ENCODE measurements around the gene NFE2L2. TPM values are rescaled to one million over a fixed set of nuclear protein-coding genes. Genes with fewer than 3 reads are reported as not detected.

The NFE2L2 gene
- total and polyA plus RNA-seq, 5 donors from 2014 or later = 44.5 to 121 (median 60.4) TPM

DNA sequence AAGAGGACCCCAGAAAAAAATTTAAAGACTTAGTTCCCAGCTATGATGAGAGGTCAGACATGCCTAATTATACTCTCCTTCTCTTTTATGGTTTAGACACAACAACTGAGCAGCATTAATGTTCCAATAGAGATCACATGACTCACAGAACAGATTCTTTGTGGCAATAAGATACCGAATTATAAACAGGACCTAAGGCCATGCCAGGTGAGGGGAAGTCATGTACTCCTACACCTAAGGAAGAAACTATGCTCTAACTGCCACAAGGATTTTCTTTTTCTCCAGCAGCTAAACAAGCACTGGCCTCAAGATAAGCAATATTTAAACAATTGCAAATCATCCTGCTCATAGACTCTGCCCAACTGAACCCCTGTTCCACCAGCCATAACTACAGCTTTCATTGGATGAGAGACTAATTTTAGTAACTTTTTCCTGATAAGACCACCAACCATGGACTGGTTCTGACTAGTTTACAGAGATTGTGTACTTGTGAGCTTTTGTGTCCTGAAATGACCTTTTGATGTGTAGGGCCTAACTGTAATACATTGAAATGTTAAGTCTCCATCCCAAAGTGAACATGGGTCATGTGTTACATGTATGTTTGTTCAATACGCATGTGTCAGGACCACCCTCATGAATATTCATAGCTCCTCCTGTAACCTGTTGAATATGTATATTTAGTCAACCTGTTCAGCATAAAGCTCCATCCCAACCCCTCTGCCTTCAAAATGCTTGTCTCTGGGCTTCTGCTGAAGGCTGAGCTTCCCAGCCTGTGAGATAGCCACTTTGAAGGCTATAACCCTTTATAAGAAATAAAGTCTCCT, 21.6 kb upstream of the NFE2L2 start:
- no peak for ATAC-seq (ENCODE audit: low read depth in 2 of 2)
- peak overlapping the region in 1 of 3 donors; percentile 32 for H3K27ac Mint-ChIP-seq
- peaks cover 8% of the 10 kb centered on the region for H3K36me3 Mint-ChIP-seq
- no peak overlapping the region for H3K27ac ChIP-seq (ENCODE audit: insufficient read depth, low read length, poor library complexity, severe bottlenecking)
- no peaks in the 10 kb centered on the region for H3K27me3 Mint-ChIP-seq
- no peak overlapping the region for H3K4me3 ChIP-seq (ENCODE audit: low read depth, low read length)
- no peaks in the 10 kb centered on the region for H3K9me3 ChIP-seq (ENCODE audit: control insufficient read depth in 2 of 2, low read length in 2 of 2)
- peaks cover 8% of the 10 kb centered on the region for H3K4me1 ChIP-seq (ENCODE audit: control insufficient read depth, insufficient read depth, low read length, poor library complexity, severe bottlenecking)
- H3K4me1 Mint-ChIP-seq = peaks cover 0 to 18% (median 12%) of the 10 kb centered on the region in 4 donors
- H3K4me3 Mint-ChIP-seq = no peak overlapping the region
- H3K9me3 Mint-ChIP-seq = peaks cover 0 to 1% (median 0%) of the 10 kb centered on the region in 7 donors
- no peak for DNase-seq
- H3K36me3 ChIP-seq (ENCODE audit: control insufficient read depth, insufficient read depth, low read length) = no peaks in the 10 kb centered on the region
- H3K27me3 ChIP-seq (ENCODE audit: control insufficient read depth, insufficient read depth, low read length) = no peaks in the 10 kb centered on the region

GRCh38 chr2:177284531-177284930, 20.0 kb upstream of the NFE2L2 start:
- no peaks in the 10 kb centered on the region for H3K27me3 Mint-ChIP-seq

DNA sequence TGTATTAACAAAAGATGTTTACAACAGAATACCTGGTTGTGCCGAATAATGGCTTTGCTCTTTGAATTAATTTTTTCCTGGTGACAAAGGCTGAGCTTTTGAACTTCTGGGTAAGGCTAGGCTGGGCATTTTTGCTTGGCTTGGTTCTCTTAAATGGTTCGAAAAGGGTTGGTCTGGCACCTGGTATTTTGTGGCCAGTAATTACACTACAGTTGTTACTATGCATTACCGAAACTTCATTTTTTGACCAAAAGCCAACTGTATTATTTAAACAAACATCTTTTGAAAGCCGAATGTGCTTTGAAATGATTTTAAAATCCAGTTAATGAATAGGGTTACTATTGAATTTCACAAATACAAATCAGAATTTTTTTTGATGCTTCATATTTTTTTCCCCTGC, 19.4 kb upstream of the NFE2L2 start:
- peaks cover 0 to 1% (median 0%) of the 10 kb centered on the region in 7 donors for H3K9me3 Mint-ChIP-seq
- Histone ChIP-seq H3K4me1 (ENCODE audit: control insufficient read depth, insufficient read depth, low read length, poor library complexity, severe bottlenecking) (no peaks in the 10 kb centered on the region), H3K4me3 (ENCODE audit: low read depth, low read length) (no peak overlapping the region), H3K27ac (ENCODE audit: insufficient read depth, low read length, poor library complexity, severe bottlenecking) (no peak overlapping the region), H3K27me3 (ENCODE audit: control insufficient read depth, insufficient read depth, low read length) (no peaks in the 10 kb centered on the region), H3K36me3 (ENCODE audit: control insufficient read depth, insufficient read depth, low read length) (no peaks in the 10 kb centered on the region), H3K9me3 (ENCODE audit: control insufficient read depth in 2 of 2, low read length in 2 of 2) (no peaks in the 10 kb centered on the region)
- peaks cover 0 to 2% (median 0%) of the 10 kb centered on the region in 4 donors for H3K4me1 Mint-ChIP-seq
- H3K27me3 Mint-ChIP-seq = no peaks in the 10 kb centered on the region
- DNase-seq (no peak), ATAC-seq (ENCODE audit: low read depth in 2 of 2) (no peak)
- H3K36me3 Mint-ChIP-seq = peaks cover 8% of the 10 kb centered on the region
- H3K27ac Mint-ChIP-seq = no peak overlapping the region
- no peak overlapping the region for H3K4me3 Mint-ChIP-seq

More at GRCh38 chr2:177284531-177284930, 20.0 kb upstream of the NFE2L2 start:
- no peak for DNase-seq
- no peak overlapping the region for H3K4me3 ChIP-seq (ENCODE audit: low read depth, low read length)
- H3K9me3 ChIP-seq (ENCODE audit: control insufficient read depth in 2 of 2, low read length in 2 of 2) = no peaks in the 10 kb centered on the region
- H3K27ac Mint-ChIP-seq = no peak overlapping the region
- ATAC-seq (ENCODE audit: low read depth in 2 of 2) = no peak
- no peaks in the 10 kb centered on the region for H3K36me3 ChIP-seq (ENCODE audit: control insufficient read depth, insufficient read depth, low read length)
- H3K27ac ChIP-seq (ENCODE audit: insufficient read depth, low read length, poor library complexity, severe bottlenecking) = no peak overlapping the region
- H3K36me3 Mint-ChIP-seq = peaks cover 8% of the 10 kb centered on the region
- peaks cover 0 to 1% (median 0%) of the 10 kb centered on the region in 7 donors for H3K9me3 Mint-ChIP-seq
- no peaks in the 10 kb centered on the region for H3K27me3 ChIP-seq (ENCODE audit: control insufficient read depth, insufficient read depth, low read length)
- H3K4me1 Mint-ChIP-seq = peaks cover 0 to 5% (median 3%) of the 10 kb centered on the region in 4 donors
- no peak overlapping the region for H3K4me3 Mint-ChIP-seq
- no peaks in the 10 kb centered on the region for H3K4me1 ChIP-seq (ENCODE audit: control insufficient read depth, insufficient read depth, low read length, poor library complexity, severe bottlenecking)

- ATAC-seq (ENCODE audit: low read depth in 2 of 2) (no peak), DNase-seq (no peak)
- Mint-ChIP-seq H3K4me3 (no peak overlapping the region), H3K9me3 (peaks cover 0 to 1% (median 0%) of the 10 kb centered on the region in 7 donors), H3K36me3 (peaks cover 8% of the 10 kb centered on the region), H3K4me1 (peaks cover 0 to 2% (median 0%) of the 10 kb centered on the region in 4 donors), H3K27me3 (no peaks in the 10 kb centered on the region), H3K27ac (peak overlapping the region in 1 of 3 donors; percentile 53)
- no peaks in the 10 kb centered on the region for H3K9me3 ChIP-seq (ENCODE audit: control insufficient read depth in 2 of 2, low read length in 2 of 2)
- no peaks in the 10 kb centered on the region for H3K4me1 ChIP-seq (ENCODE audit: control insufficient read depth, insufficient read depth, low read length, poor library complexity, severe bottlenecking)
- no peaks in the 10 kb centered on the region for H3K27me3 ChIP-seq (ENCODE audit: control insufficient read depth, insufficient read depth, low read length)
- no peaks in the 10 kb centered on the region for H3K36me3 ChIP-seq (ENCODE audit: control insufficient read depth, insufficient read depth, low read length)
- no peak overlapping the region for H3K27ac ChIP-seq (ENCODE audit: insufficient read depth, low read length, poor library complexity, severe bottlenecking)
- no peak overlapping the region for H3K4me3 ChIP-seq (ENCODE audit: low read depth, low read length)
Measured at GRCh38 chr2:177282787-177283572, 18.5 kb upstream of the NFE2L2 start.

- Histone ChIP-seq H3K36me3 (ENCODE audit: control insufficient read depth, insufficient read depth, low read length) (no peaks in the 10 kb centered on the region), H3K9me3 (ENCODE audit: control insufficient read depth in 2 of 2, low read length in 2 of 2) (no peaks in the 10 kb centered on the region), H3K27me3 (ENCODE audit: control insufficient read depth, insufficient read depth, low read length) (no peaks in the 10 kb centered on the region), H3K4me1 (ENCODE audit: control insufficient read depth, insufficient read depth, low read length, poor library complexity, severe bottlenecking) (no peaks in the 10 kb centered on the region), H3K4me3 (ENCODE audit: low read depth, low read length) (no peak overlapping the region), H3K27ac (ENCODE audit: insufficient read depth, low read length, poor library complexity, severe bottlenecking) (no peak overlapping the region)
- Mint-ChIP-seq H3K27me3 (no peaks in the 10 kb centered on the region), H3K9me3 (peaks cover 0 to 1% (median 0%) of the 10 kb centered on the region in 7 donors), H3K27ac (peak overlapping the region in 1 of 3 donors; percentile 21), H3K4me3 (no peak overlapping the region), H3K36me3 (peaks cover 3% of the 10 kb centered on the region), H3K4me1 (peaks cover 0 to 2% (median 0%) of the 10 kb centered on the region in 4 donors)
- ATAC-seq (ENCODE audit: low read depth in 2 of 2) = no peak
- no peak for DNase-seq
Measured at GRCh38 chr2:177282181-177282641, 17.7 kb upstream of the NFE2L2 start.

GRCh38 chr2:177281400-177282180, 17.1 kb upstream of the NFE2L2 start:
- H3K4me3 Mint-ChIP-seq = no peak overlapping the region
- peak in 1 of 2 donors; percentile 37 for ATAC-seq (ENCODE audit: low read depth in 2 of 2)
- no peak for DNase-seq
- no peaks in the 10 kb centered on the region for H3K27me3 ChIP-seq (ENCODE audit: control insufficient read depth, insufficient read depth, low read length)
- peaks cover 0 to 1% (median 0%) of the 10 kb centered on the region in 7 donors for H3K9me3 Mint-ChIP-seq
- peaks cover 0 to 2% (median 0%) of the 10 kb centered on the region in 4 donors for H3K4me1 Mint-ChIP-seq
- H3K27ac ChIP-seq (ENCODE audit: insufficient read depth, low read length, poor library complexity, severe bottlenecking) = no peak overlapping the region
- H3K4me3 ChIP-seq (ENCODE audit: low read depth, low read length) = no peak overlapping the region
- H3K9me3 ChIP-seq (ENCODE audit: control insufficient read depth in 2 of 2, low read length in 2 of 2) = no peaks in the 10 kb centered on the region
- H3K27me3 Mint-ChIP-seq = no peaks in the 10 kb centered on the region
- H3K27ac Mint-ChIP-seq = peak overlapping the region in 1 of 3 donors; percentile 36
- no peaks in the 10 kb centered on the region for H3K36me3 ChIP-seq (ENCODE audit: control insufficient read depth, insufficient read depth, low read length)
- H3K4me1 ChIP-seq (ENCODE audit: control insufficient read depth, insufficient read depth, low read length, poor library complexity, severe bottlenecking) = no peaks in the 10 kb centered on the region
- H3K36me3 Mint-ChIP-seq = peaks cover 3% of the 10 kb centered on the region

DNA sequence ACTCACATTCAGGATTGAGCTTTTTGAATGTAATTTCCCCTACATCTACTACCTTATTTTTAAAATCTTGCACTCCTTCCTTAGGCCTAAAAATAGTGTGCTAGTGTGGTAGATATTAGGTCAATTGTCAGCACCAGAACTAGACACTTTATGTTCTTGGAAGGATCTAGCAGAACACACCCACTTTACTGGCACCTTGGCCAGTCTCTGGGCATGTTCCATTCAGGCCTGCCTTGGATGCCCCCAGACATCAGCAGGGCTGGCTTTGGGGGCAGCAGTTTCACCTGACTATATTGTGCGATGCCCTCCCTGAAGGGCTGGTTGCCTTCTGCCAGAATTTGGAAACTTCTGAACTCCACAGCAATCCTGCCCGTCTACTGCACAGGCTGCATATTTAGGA, 15.3 kb upstream of the NFE2L2 start:
- Mint-ChIP-seq H3K4me1 (peaks cover 0 to 2% (median 0%) of the 10 kb centered on the region in 4 donors), H3K36me3 (peaks cover 3% of the 10 kb centered on the region), H3K4me3 (peak overlapping the region in 1 of 4 donors; percentile 47), H3K27ac (no peak overlapping the region), H3K27me3 (no peaks in the 10 kb centered on the region), H3K9me3 (peaks cover 0 to 1% (median 0%) of the 10 kb centered on the region in 7 donors)
- Histone ChIP-seq H3K27ac (ENCODE audit: insufficient read depth, low read length, poor library complexity, severe bottlenecking) (no peak overlapping the region), H3K4me1 (ENCODE audit: control insufficient read depth, insufficient read depth, low read length, poor library complexity, severe bottlenecking) (no peaks in the 10 kb centered on the region), H3K27me3 (ENCODE audit: control insufficient read depth, insufficient read depth, low read length) (no peaks in the 10 kb centered on the region), H3K9me3 (ENCODE audit: control insufficient read depth in 2 of 2, low read length in 2 of 2) (no peaks in the 10 kb centered on the region), H3K4me3 (ENCODE audit: low read depth, low read length) (no peak overlapping the region), H3K36me3 (ENCODE audit: control insufficient read depth, insufficient read depth, low read length) (no peaks in the 10 kb centered on the region)
- ATAC-seq (ENCODE audit: low read depth in 2 of 2) (no peak), DNase-seq (no peak)
